Panc1 (cell line): Measurements from ENCODE around the gene AGRN. TPM values are rescaled to one million over a fixed set of nuclear protein-coding genes. Genes with fewer than 3 reads are reported as not detected.

ENCODE experiments used
- ATAC-seq: fragments of 200-7000 bp; cut with Tn5 transposase; 2 replicates; pipeline ENCODE4 v1.9.1; 2020; ENCODE audit warnings: mild to moderate bottlenecking, moderate library complexity
- BruUV-seq: library from RNA; stranded (reverse); fragments of 400-500 nt; replicated peaks from 2 replicates; lab custom pipeline; 2021; lab: Mats Ljungman, UMichigan
- CTCF ChIA-PET: fragments of 300-600 bp; sonication (Branson Sonifier 250); formaldehyde crosslinking; loops from one replicate; lab custom pipeline; 2022; ENCODE audit warnings: antibody characterized with exemption; lab: Charles Lee
- POLR2A ChIA-PET: fragments of 300-600 bp; sonication (Branson Sonifier 250); formaldehyde crosslinking; loops from one replicate; lab custom pipeline; 2022; ENCODE audit warnings: antibody characterized with exemption; lab: Charles Lee
- DNase-seq: peaks from one replicate; pipeline ENCODE4 v3.0.0-alpha.2; 2010; ENCODE audit warnings: low read depth, low spot score
- H3K27ac ChIP-seq: 2 replicates; pipeline ENCODE4 v1.5.1; 2011; ENCODE audit warnings: mild to moderate bottlenecking, low read length, inconsistent platforms
- H3K27me3 ChIP-seq: fragments of 200-500 bp; sonication (Bioruptor generic); 2 replicates; pipeline ENCODE4 v1.6.0; 2014; ENCODE audit warnings: low read length, inconsistent platforms; ENCODE audit not compliant: control insufficient read depth, insufficient read depth
- H3K36me3 ChIP-seq: fragments of 200-500 bp; sonication (Bioruptor generic); 2 replicates; pipeline ENCODE4 v1.5.1; 2014; ENCODE audit warnings: inconsistent platforms, mild to moderate bottlenecking, low read length, moderate library complexity; ENCODE audit not compliant: control insufficient read depth, insufficient read depth
- H3K4me1 ChIP-seq: 2 replicates; pipeline ENCODE4 v1.5.1; 2011; ENCODE audit warnings: inconsistent platforms, mild to moderate bottlenecking, low read length, moderate library complexity; ENCODE audit not compliant: control insufficient read depth, insufficient read depth
- H3K4me3 ChIP-seq, 2 experiments: 2 replicates each; pipeline ENCODE4 v1.5.1; 2011 to 2012; ENCODE audit warnings: low read depth in 2 of 2, low read length in 2 of 2, mild to moderate bottlenecking in 2 of 2, inconsistent platforms in 1 of 2, moderate library complexity in 1 of 2
- H3K9me3 ChIP-seq: fragments of 200-500 bp; sonication (Bioruptor generic); 2 replicates; pipeline ENCODE4 v1.5.1; 2014; ENCODE audit warnings: low read depth, mild to moderate bottlenecking, inconsistent platforms, low read length, moderate library complexity; ENCODE audit not compliant: control insufficient read depth, insufficient read depth
- POLR2AphosphoS5 ChIP-seq: IDR thresholded peaks from 2 replicates; pipeline ENCODE4 v1.6.1; 2012; ENCODE audit warnings: mild to moderate bottlenecking, low read depth, low read length, moderate library complexity
- SIN3A ChIP-seq: IDR thresholded peaks from 2 replicates; pipeline ENCODE4 v1.6.1; 2012; ENCODE audit warnings: low read depth, mild to moderate bottlenecking, low read length, moderate library complexity, borderline replicate concordance; ENCODE audit not compliant: insufficient read depth
- TCF7L2 ChIP-seq: IDR thresholded peaks from 2 replicates; pipeline ENCODE4 v1.6.1; 2011; ENCODE audit warnings: mild to moderate bottlenecking, low read depth, low read length, inconsistent platforms
- in situ Hi-C: cut with HindIII; loops from 2 replicates; pipeline ENCODE4 v1.10.0; 2016; ENCODE audit warnings: low sequenced_read_pairs, low pct_unique_long_range_greater_than_20kb
- intact Hi-C: fragments of 100-400 bp; cut with micrococcal nuclease; formaldehyde crosslinking; loops from one replicate; pipeline ENCODE4 v1.10.0; 2022; ENCODE audit not compliant: unreplicated experiment
- total RNA-seq: library from RNA; stranded (reverse); gene quantifications from one replicate; pipeline ENCODE4 v1.2.1, GENCODE V29; 2021; ENCODE audit not compliant: unreplicated experiment
- TF ChIP-seq, protein P1 (sequence below), 2 experiments: IDR thresholded peaks; 2 replicates each; pipeline ENCODE4 v1.6.1; 2011 to 2012; ENCODE audit warnings: low read depth in 2 of 2, control low read depth in 1 of 2, low read length in 1 of 2, mild to moderate bottlenecking in 1 of 2, moderate library complexity in 1 of 2; ENCODE audit not compliant: insufficient read depth in 1 of 2
- TF ChIP-seq, protein P2 (sequence below): fragments of 450-650 bp; IDR thresholded peaks from 2 replicates; pipeline ENCODE4 v1.5.1; 2017; ENCODE audit warnings: mild to moderate bottlenecking

AGRN gene
- total RNA-seq, 1 experiment from 2014 or later: 153 TPM

DNA sequence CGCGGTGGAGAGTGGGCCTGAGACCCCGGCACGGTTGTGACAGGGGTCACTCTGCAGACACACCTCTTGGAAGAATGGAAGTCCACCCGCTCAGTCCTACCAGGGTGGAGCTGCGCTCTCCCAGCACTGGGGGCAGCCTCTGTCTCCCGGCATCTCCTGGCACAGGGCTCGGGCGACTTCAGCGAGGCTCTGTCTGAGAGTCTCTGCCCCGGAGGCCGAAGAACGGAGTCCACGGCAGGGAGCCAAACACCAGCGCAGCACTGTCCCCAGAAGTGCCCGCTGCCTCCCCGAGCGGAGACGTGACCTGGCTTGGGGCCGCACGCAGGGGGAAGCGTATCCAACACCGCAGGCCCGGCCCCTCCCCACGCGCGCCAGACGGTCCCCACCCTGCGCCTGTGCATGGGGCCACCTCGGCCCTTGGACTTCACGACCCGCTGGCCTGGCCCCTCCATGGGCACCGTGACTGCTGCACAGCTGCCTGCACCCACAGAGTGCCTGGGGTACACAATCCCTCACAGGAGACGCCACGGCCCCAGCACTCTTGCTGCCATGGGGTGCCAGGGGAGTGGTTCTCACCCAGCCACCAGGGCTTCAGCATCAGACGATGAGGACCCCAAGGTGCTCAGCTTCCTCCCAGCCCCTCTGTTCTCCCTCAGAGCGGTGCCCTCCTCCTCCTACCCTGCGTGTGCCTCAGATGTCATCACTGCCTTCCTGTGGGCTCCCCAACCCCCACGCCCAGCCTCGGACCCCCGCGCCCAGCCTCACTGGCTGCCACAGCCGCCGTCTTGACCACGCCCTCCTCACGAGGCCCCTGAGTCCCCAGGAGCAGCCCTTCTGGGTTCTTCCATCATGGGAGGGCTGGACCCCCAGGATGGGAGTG, 69.1 kb downstream of the AGRN start:
- Histone ChIP-seq H3K9me3 (no peaks in the 10 kb centered on the region), H3K27ac (no peak overlapping the region), H3K4me1 (no peaks in the 10 kb centered on the region), H3K27me3 (no peaks in the 10 kb centered on the region), H3K36me3 (no peaks in the 10 kb centered on the region), H3K4me3 (no peak overlapping the region)
- ChIA-PET CTCF (no interaction called here), POLR2A (no interaction called here)
- ATAC-seq (no peak), DNase-seq (no peak)
- BruUV-seq: no TSS peak
- in situ Hi-C loops: no loop called here
- TF ChIP-seq TCF7L2 (no peak), SIN3A (no peak), POLR2AphosphoS5 (no peak)
- TF ChIP-seq, protein P1, sequence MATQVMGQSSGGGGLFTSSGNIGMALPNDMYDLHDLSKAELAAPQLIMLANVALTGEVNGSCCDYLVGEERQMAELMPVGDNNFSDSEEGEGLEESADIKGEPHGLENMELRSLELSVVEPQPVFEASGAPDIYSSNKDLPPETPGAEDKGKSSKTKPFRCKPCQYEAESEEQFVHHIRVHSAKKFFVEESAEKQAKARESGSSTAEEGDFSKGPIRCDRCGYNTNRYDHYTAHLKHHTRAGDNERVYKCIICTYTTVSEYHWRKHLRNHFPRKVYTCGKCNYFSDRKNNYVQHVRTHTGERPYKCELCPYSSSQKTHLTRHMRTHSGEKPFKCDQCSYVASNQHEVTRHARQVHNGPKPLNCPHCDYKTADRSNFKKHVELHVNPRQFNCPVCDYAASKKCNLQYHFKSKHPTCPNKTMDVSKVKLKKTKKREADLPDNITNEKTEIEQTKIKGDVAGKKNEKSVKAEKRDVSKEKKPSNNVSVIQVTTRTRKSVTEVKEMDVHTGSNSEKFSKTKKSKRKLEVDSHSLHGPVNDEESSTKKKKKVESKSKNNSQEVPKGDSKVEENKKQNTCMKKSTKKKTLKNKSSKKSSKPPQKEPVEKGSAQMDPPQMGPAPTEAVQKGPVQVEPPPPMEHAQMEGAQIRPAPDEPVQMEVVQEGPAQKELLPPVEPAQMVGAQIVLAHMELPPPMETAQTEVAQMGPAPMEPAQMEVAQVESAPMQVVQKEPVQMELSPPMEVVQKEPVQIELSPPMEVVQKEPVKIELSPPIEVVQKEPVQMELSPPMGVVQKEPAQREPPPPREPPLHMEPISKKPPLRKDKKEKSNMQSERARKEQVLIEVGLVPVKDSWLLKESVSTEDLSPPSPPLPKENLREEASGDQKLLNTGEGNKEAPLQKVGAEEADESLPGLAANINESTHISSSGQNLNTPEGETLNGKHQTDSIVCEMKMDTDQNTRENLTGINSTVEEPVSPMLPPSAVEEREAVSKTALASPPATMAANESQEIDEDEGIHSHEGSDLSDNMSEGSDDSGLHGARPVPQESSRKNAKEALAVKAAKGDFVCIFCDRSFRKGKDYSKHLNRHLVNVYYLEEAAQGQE (IDR thresholded peaks at IDR 0.05; ENCODE audit: insufficient read depth in 1 of 2, low read depth in 2 of 2, low read length in 1 of 2): no peak
- TF ChIP-seq, protein P2, sequence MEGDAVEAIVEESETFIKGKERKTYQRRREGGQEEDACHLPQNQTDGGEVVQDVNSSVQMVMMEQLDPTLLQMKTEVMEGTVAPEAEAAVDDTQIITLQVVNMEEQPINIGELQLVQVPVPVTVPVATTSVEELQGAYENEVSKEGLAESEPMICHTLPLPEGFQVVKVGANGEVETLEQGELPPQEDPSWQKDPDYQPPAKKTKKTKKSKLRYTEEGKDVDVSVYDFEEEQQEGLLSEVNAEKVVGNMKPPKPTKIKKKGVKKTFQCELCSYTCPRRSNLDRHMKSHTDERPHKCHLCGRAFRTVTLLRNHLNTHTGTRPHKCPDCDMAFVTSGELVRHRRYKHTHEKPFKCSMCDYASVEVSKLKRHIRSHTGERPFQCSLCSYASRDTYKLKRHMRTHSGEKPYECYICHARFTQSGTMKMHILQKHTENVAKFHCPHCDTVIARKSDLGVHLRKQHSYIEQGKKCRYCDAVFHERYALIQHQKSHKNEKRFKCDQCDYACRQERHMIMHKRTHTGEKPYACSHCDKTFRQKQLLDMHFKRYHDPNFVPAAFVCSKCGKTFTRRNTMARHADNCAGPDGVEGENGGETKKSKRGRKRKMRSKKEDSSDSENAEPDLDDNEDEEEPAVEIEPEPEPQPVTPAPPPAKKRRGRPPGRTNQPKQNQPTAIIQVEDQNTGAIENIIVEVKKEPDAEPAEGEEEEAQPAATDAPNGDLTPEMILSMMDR: no peak
- intact Hi-C loops: no loop called here

DNA sequence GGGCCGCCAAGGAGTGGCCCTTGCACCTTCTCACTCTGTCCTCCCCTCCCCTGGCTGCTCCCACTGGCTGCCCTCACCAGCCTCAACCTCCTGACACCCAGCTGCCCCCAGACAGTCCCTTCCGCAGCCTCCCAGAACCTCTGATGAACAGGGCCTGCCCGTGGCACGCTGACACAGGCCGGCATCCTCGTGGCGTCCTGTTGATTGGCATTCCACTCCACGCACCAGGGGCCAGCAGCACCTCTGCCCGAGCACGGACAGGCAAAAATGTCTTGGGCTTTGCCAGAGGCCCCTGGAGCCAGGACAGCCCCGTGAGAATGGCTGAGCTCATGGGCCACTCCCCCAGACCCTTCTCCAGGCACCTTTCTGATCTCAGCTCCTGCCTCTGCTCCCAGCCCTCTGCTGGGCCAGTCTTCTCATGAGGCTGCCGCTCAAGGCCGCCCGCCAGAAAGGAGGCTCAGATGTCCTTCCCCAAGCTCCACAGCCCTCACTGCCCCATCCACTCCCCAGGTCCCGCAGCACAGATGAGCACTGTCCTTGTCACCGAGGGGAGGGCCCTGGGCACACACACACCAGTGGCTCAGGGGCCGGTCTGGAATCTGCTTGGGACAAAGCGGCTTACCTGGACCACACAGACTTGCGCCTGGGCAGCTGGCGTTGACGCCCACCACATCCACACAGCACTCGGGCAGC, 70.0 kb downstream of the AGRN start:
- no peaks in the 10 kb centered on the region for H3K36me3 ChIP-seq
- ChIA-PET CTCF (no interaction called here), POLR2A (no interaction called here)

More for the DNA sequence above, 70.0 kb downstream of the AGRN start:
- Histone ChIP-seq H3K9me3 (no peaks in the 10 kb centered on the region), H3K27me3 (no peaks in the 10 kb centered on the region), H3K4me1 (no peaks in the 10 kb centered on the region), H3K4me3 (no peak overlapping the region), H3K27ac (no peak overlapping the region)
- ATAC-seq (no peak), DNase-seq (no peak)
- intact Hi-C loops: no loop called here
- no TSS peak for BruUV-seq
- TF ChIP-seq, protein P1 (IDR thresholded peaks at IDR 0.05; ENCODE audit: insufficient read depth in 1 of 2, low read depth in 2 of 2, low read length in 1 of 2): no peak
- TF ChIP-seq SIN3A: no peak
- in situ Hi-C loops: no loop called here
